22Rv1 (cell line): ENCODE results near the gene SYNJ2.

Experiments
- H3K27ac ChIP-seq: fragments of 450-650 bp; 2 replicates; pipeline ENCODE4 v1.5.1; 2017
- CTCF ChIP-seq: fragments of 450-650 bp; IDR thresholded peaks from 2 replicates; pipeline ENCODE4 v1.5.1; 2017; ENCODE audit warnings: mild to moderate bottlenecking
- ZFX ChIP-seq: fragments of 450-650 bp; IDR thresholded peaks from 2 replicates; pipeline ENCODE4 v1.6.1; 2017; ENCODE audit warnings: antibody characterized with exemption, borderline replicate concordance

The SYNJ2 gene

GRCh38 chr6:157983406-157984119 lies 1.9 kb downstream of the SYNJ2 start:
- no peak overlapping the region for H3K27ac ChIP-seq
- TF ChIP-seq ZFX (no peak), CTCF (no peak)

GRCh38 chr6:157984128-157984527 lies 2.5 kb downstream of the SYNJ2 start:
- no peak overlapping the region for H3K27ac ChIP-seq
- no peak for TF ChIP-seq ZFX
- TF ChIP-seq CTCF = no peak

GRCh38 chr6:157984686-157985225 lies 3.1 kb downstream of the SYNJ2 start:
- peak overlapping the region; percentile 79; the same call in 1 of the 2 replicates for H3K27ac ChIP-seq
- TF ChIP-seq CTCF (no peak), ZFX (no peak)

GRCh38 chr6:157985378-157986155 lies 3.9 kb downstream of the SYNJ2 start:
- H3K27ac ChIP-seq = peak overlapping the region; percentile 79
- TF ChIP-seq CTCF (no peak), ZFX (no peak)

GRCh38 chr6:157987788-157988699 lies 6.4 kb downstream of the SYNJ2 start:
- TF ChIP-seq CTCF (no peak), ZFX (no peak)
- H3K27ac ChIP-seq = no peak overlapping the region

- TF ChIP-seq CTCF (no peak), ZFX (no peak)
Measured at GRCh38 chr6:157988700-157989063, 7.0 kb downstream of the SYNJ2 start.

More at GRCh38 chr6:157988700-157989063, 7.0 kb downstream of the SYNJ2 start:
- H3K27ac ChIP-seq = no peak overlapping the region
